Measurements from ENCODE around the gene CLDND2. TPM values are rescaled to one million over a fixed set of nuclear protein-coding genes. Genes with fewer than 3 reads are reported as not detected.
A peak's percentile ranks its signal among the peaks of the same experiment; 100 is the strongest.

Gene CLDND2
- total and polyA plus RNA-seq, 10 of the 15 experiments (the other 5 are each of a cell fraction or from before 2014, with no cell fraction given): 0.24 to 7.1 (median 1.8) TPM; not detected in 1

GRCh38 chr19:51417810-51418157 lies 49.0 kb upstream of the CLDND2 start:
- CTCF ChIA-PET: interaction anchor here (0.6 to 9.7 kb wide), 18 partner anchors 9 to 360 kb away, joined by 3 to 142 read pairs (median 6); partner anchors contain the start of genes LIM2 and NKG7
- in situ Hi-C loops (cut with MboI): no loop called here
- RAD21 ChIA-PET (ENCODE audit: unreplicated experiment): interaction anchor here (0.6 to 5.8 kb wide), 15 partner anchors 10 to 243 kb away, joined by 3 to 51 read pairs (median 6); partner anchors contain the start of gene NKG7
- no peaks in the 10 kb centered on the region for H3K79me2 ChIP-seq (ENCODE audit: control insufficient read depth, insufficient read depth, low read length)
- WGBS (ENCODE audit: insufficient coverage, insufficient replicate concordance, low lambda C conversion rate, missing lambda C conversion rate): 0% methylated on average over 3 of the region's 3 CpGs
- SMC1A ChIA-PET (ENCODE audit: uncharacterized antibody, unreplicated experiment): interaction anchor here (0.7 to 2.9 kb wide), 18 partner anchors 10 to 360 kb away, joined by 3 to 43 read pairs (median 6); no protein-coding TSS in a partner anchor
- intact Hi-C loops (cut with micrococcal nuclease; ENCODE audit: unreplicated experiment): loop anchor here (2.0 kb wide), 2 partner anchors 23 kb away; no protein-coding TSS in a partner anchor
- H3K4me1 ChIP-seq (ENCODE audit: control insufficient read depth, insufficient read depth, low read length): peaks cover 16% of the 10 kb centered on the region
- H3K9ac ChIP-seq (ENCODE audit: control insufficient read depth, insufficient read depth, low read length): peak overlapping the region; percentile 48; the same call in 1 of the 2 replicates
- H3K27me3 ChIP-seq (replicated peaks in 1 of 2; ENCODE audit: control insufficient read depth in 2 of 2, insufficient read depth in 2 of 2, low read length in 1 of 2): no peaks in the 10 kb centered on the region
- H3K9me3 ChIP-seq (replicated peaks; ENCODE audit: control insufficient read depth, insufficient read depth, low read length): no peaks in the 10 kb centered on the region
- peak; percentile 73 for ATAC-seq
- no peaks in the 10 kb centered on the region for H3K36me3 ChIP-seq (ENCODE audit: control insufficient read depth in 2 of 2, insufficient read depth in 2 of 2, low read length in 1 of 2)
- H4K20me1 ChIP-seq (ENCODE audit: control insufficient read depth, insufficient read depth): no peaks in the 10 kb centered on the region
- peak overlapping the region; percentile 49; the same call in 1 of the 2 replicates for H3K4me3 ChIP-seq
- no peak for DNase-seq (ENCODE audit: low read depth, low spot score)
- peak overlapping the region; percentile 50 for H3K27ac ChIP-seq (ENCODE audit: control insufficient read depth, insufficient read depth)
- POLR2A ChIA-PET: interaction anchor here (0.8 to 2.9 kb wide), 7 partner anchors 10 to 79 kb away, joined by 3 to 37 read pairs (median 3); partner anchors contain the start of genes LIM2 and NKG7
- no peak for FAIRE-seq
- H3K4me2 ChIP-seq (ENCODE audit: control insufficient read depth, insufficient read depth): peak overlapping the region; percentile 88
- peak overlapping the region; percentile 78 for H2AFZ ChIP-seq (ENCODE audit: control insufficient read depth, low read depth, low read length)
- TF ChIP-seq SP1 (IDR thresholded peaks at IDR 0.05; ENCODE audit: low read depth, low read length) (no peak), SRF (IDR thresholded peaks at IDR 0.05; ENCODE audit: low read depth in 2 of 2, low read length in 2 of 2) (0 out of 4 replicates have a peak, but pooled peaks of 1 of the 2 experiments have one; percentile 26), RUNX3 (IDR thresholded peaks at IDR 0.05; ENCODE audit: low read length) (0 out of 2 replicates have a peak, but pooled peaks have one; percentile 13), POLR2AphosphoS2 (IDR thresholded peaks at IDR 0.05; ENCODE audit: low read depth, low read length) (no peak), SPI1 (IDR thresholded peaks at IDR 0.05; ENCODE audit: borderline replicate concordance, insufficient read depth, low read depth, low read length) (peak; percentile 85; the same call in 1 of the 2 replicates), RFX5 (IDR thresholded peaks at IDR 0.05; ENCODE audit: low read depth, low read length) (no peak), CHD2 (IDR thresholded peaks at IDR 0.05; ENCODE audit: borderline replicate concordance, low read depth, low read length) (0 out of 2 replicates have a peak, but pooled peaks have one; percentile 2), BCL3 (IDR thresholded peaks at IDR 0.05; ENCODE audit: borderline replicate concordance, insufficient read depth, low read depth, low read length, poor library complexity, severe bottlenecking) (peak; percentile 40)
- TF ChIP-seq, protein P1, sequence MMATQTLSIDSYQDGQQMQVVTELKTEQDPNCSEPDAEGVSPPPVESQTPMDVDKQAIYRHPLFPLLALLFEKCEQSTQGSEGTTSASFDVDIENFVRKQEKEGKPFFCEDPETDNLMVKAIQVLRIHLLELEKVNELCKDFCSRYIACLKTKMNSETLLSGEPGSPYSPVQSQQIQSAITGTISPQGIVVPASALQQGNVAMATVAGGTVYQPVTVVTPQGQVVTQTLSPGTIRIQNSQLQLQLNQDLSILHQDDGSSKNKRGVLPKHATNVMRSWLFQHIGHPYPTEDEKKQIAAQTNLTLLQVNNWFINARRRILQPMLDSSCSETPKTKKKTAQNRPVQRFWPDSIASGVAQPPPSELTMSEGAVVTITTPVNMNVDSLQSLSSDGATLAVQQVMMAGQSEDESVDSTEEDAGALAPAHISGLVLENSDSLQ (IDR thresholded peaks at IDR 0.05): no peak
- no TSS peak for BruUV-seq (replicated peaks)
